Duodenal mucosa (tissue), 2 donors: ENCODE data around the gene SMAP1.

Experiments used
- H3K27ac ChIP-seq: one replicate; pipeline ENCODE4 v1.7.0; 2013; ENCODE audit warnings: low read depth, low read length
- H3K27me3 ChIP-seq, 2 donors: one replicate each; pipeline ENCODE4 v1.7.0; 2013; ENCODE audit warnings: low read length in 2 of 2, control low read depth in 1 of 2; ENCODE audit not compliant: insufficient read depth in 2 of 2, control insufficient read depth in 1 of 2
- H3K36me3 ChIP-seq, 2 donors: one replicate each; pipeline ENCODE4 v1.7.0; 2013; ENCODE audit warnings: low read length in 2 of 2, control low read depth in 1 of 2; ENCODE audit not compliant: insufficient read depth in 2 of 2, control insufficient read depth in 1 of 2
- H3K4me1 ChIP-seq, 2 donors: one replicate each; pipeline ENCODE4 v1.7.0; 2013; ENCODE audit warnings: low read length in 2 of 2, control low read depth in 1 of 2; ENCODE audit not compliant: insufficient read depth in 2 of 2, control insufficient read depth in 1 of 2
- H3K4me3 ChIP-seq, 2 donors: one replicate each; pipeline ENCODE4 v1.7.0; 2013; ENCODE audit warnings: low read length in 2 of 2, low read depth in 1 of 2
- H3K9ac ChIP-seq, 2 donors: one replicate each; pipeline ENCODE4 v1.7.0; 2013; ENCODE audit warnings: low read length in 2 of 2, low read depth in 1 of 2
- H3K9me3 ChIP-seq, 2 donors: one replicate each; pipeline ENCODE4 v1.7.0; 2013; ENCODE audit warnings: low read length in 2 of 2, control low read depth in 1 of 2; ENCODE audit not compliant: control insufficient read depth in 1 of 2

The SMAP1 gene

DNA sequence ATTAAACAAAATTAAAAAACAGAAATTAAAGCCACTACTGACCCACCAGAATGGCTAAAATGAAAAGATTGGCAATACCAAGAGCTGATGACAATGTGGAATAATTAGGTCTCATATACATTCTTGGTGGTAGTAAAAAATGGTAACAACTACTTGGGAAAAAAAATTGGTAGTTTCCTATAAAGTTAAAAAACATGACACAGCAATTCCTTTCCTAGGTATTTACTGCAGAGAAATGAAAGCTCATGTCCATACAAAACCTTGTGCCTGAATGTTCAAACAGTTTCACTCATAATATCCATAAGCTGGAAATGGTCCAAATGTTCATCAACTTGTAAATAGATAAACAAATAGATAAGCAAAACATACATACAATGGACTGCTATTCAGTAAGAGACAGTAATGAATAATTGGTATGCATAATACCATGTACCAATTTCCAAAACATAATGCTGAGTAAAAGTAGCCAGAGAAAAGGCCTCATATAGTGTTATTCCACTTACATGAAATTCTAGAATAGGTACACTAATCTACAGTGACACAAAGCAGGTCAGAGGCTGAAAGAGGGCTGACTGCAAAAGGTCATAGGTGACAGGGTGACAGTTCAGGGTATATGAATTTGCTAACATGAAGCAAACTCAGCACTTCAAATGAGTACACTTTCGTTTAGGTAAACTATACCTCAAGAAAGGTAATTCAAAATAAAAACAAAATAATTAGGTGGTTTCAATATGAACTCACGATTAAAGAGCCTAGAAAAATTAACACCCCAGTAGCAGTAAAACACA, 236.2 kb downstream of the SMAP1 start:
- peaks cover 2 to 4% of the 10 kb centered on the region in 2 donors for H3K27me3 ChIP-seq
- H3K9me3 ChIP-seq, result no peaks in the 10 kb centered on the region
- H3K9ac ChIP-seq, result no peak overlapping the region
- no peaks in the 10 kb centered on the region for H3K4me1 ChIP-seq
- H3K4me3 ChIP-seq, result no peak overlapping the region
- no peaks in the 10 kb centered on the region for H3K36me3 ChIP-seq
- H3K27ac ChIP-seq, result no peak overlapping the region

DNA sequence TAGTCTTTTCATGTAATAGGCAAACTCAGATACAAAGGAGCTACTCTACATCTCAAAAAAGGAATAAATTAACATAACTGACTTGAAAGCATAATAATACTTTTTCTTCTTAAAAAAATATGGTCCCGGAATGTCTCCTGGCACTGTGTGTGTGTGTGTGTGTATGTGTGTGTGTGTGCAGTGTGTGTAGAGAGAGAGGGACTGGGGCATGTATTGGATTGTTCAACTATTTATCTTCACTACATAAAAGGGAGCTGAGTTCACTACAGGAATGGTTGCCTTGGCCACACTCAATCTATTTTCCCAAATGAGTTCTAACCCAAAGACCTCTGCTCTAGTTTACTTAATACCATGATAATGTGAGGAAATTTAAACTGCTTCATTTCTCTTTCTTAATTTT, 238.1 kb downstream of the SMAP1 start:
- Histone ChIP-seq H3K4me1 (no peaks in the 10 kb centered on the region), H3K9me3 (no peaks in the 10 kb centered on the region), H3K27ac (no peak overlapping the region), H3K27me3 (peaks cover 0 to 2% of the 10 kb centered on the region in 2 donors), H3K4me3 (no peak overlapping the region), H3K36me3 (no peaks in the 10 kb centered on the region), H3K9ac (no peak overlapping the region)
